IMR-90 (cell line): Measurements from ENCODE around the gene P2RX7. TPM values are rescaled to one million over a fixed set of nuclear protein-coding genes. Genes with fewer than 3 reads are reported as not detected.

Experiments
- ATAC-seq: fragments of 200-7000 bp; cut with Tn5 transposase; 2 replicates; pipeline ENCODE4 v1.9.1; 2020; ENCODE audit warnings: low read depth, mild to moderate bottlenecking, moderate library complexity
- BruUV-seq: library from RNA; stranded (reverse); fragments of 400-500 nt; replicated peaks from 2 replicates; lab custom pipeline; 2021; lab: Mats Ljungman, UMichigan
- CTCF ChIA-PET: fragments of 300-600 bp; formaldehyde crosslinking; extraction: SDS; loops from one replicate; lab custom pipeline; 2021; ENCODE audit warnings: antibody characterized with exemption; lab: Yijun Ruan, JAX
- POLR2A ChIA-PET: fragments of 300-600 bp; sonication (Branson Sonifier 250); formaldehyde crosslinking; loops from one replicate; lab custom pipeline; 2022; ENCODE audit warnings: antibody characterized with exemption; ENCODE audit not compliant: unreplicated experiment; lab: Charles Lee
- DNase-seq: peaks from one replicate; pipeline ENCODE4 v3.0.0; 2013
- H2AFZ ChIP-seq: replicated peaks from 2 replicates; pipeline ENCODE3; 2013; ENCODE audit warnings: low read length, mild to moderate bottlenecking; ENCODE audit not compliant: poor library complexity
- H2AK5ac ChIP-seq: 2 replicates; pipeline ENCODE4 v1.6.1; 2013; ENCODE audit warnings: low read depth, low read length, inconsistent platforms
- H2AK9ac ChIP-seq: replicated peaks from 2 replicates; pipeline ENCODE3; 2013; ENCODE audit warnings: mild to moderate bottlenecking, low read depth, low read length, moderate library complexity; ENCODE audit not compliant: poor library complexity
- H2BK120ac ChIP-seq: 2 replicates; pipeline ENCODE4 v1.6.1; 2013; ENCODE audit warnings: low read depth, low read length, inconsistent platforms
- H2BK15ac ChIP-seq: 3 replicates; pipeline ENCODE4 v1.6.1; 2013; ENCODE audit warnings: low read depth, low read length, inconsistent platforms
- H2BK20ac ChIP-seq: 2 replicates; pipeline ENCODE4 v1.6.1; 2013; ENCODE audit warnings: low read depth, mild to moderate bottlenecking, inconsistent platforms, low read length, moderate library complexity
- H2BK5ac ChIP-seq: 2 replicates; pipeline ENCODE4 v1.6.1; 2013; ENCODE audit warnings: mild to moderate bottlenecking, low read depth, low read length, inconsistent platforms; ENCODE audit not compliant: poor library complexity, severe bottlenecking
- H3K14ac ChIP-seq: replicated peaks from 2 replicates; pipeline ENCODE4 v1.6.1; 2013; ENCODE audit warnings: low read depth, low read length, inconsistent platforms
- H3K18ac ChIP-seq: 2 replicates; pipeline ENCODE4 v1.6.1; 2013; ENCODE audit warnings: low read depth, low read length, control low read depth
- H3K23ac ChIP-seq: 2 replicates; pipeline ENCODE4 v1.6.1; 2013; ENCODE audit warnings: low read depth, low read length, inconsistent platforms
- H3K27ac ChIP-seq: 2 replicates; pipeline ENCODE4 v1.5.1; 2013; ENCODE audit warnings: mild to moderate bottlenecking, control low read depth, low read length; ENCODE audit not compliant: insufficient read depth
- H3K27me3 ChIP-seq: 2 replicates; pipeline ENCODE4 v1.6.1; 2013; ENCODE audit warnings: low read length; ENCODE audit not compliant: control insufficient read depth, insufficient read depth
- H3K36me3 ChIP-seq: 2 replicates; pipeline ENCODE4 v1.6.1; 2013; ENCODE audit warnings: low read length, mixed read lengths; ENCODE audit not compliant: control insufficient read depth, insufficient read depth
- H3K4ac ChIP-seq: 2 replicates; pipeline ENCODE4 v1.6.1; 2013; ENCODE audit warnings: low read depth, low read length, inconsistent platforms
- H3K4me1 ChIP-seq: 2 replicates; pipeline ENCODE4 v1.6.1; 2013; ENCODE audit warnings: low read length, mixed read lengths; ENCODE audit not compliant: control insufficient read depth, insufficient read depth
- H3K4me2 ChIP-seq: 2 replicates; pipeline ENCODE4 v1.6.1; 2013; ENCODE audit warnings: low read depth, mild to moderate bottlenecking, control low read depth, low read length, moderate library complexity
- H3K4me3 ChIP-seq: 2 replicates; pipeline ENCODE4 v1.5.1; 2013; ENCODE audit warnings: low read depth, mild to moderate bottlenecking, control low read depth, low read length, moderate library complexity; ENCODE audit not compliant: insufficient read depth
- H3K56ac ChIP-seq: 2 replicates; pipeline ENCODE4 v1.6.1; 2013; ENCODE audit warnings: low read length, inconsistent platforms; ENCODE audit not compliant: insufficient read depth; ENCODE audit errors: extremely low read depth
- H3K79me1 ChIP-seq, 2 experiments: 2 replicates each; pipeline ENCODE4 v1.6.1; 2013; ENCODE audit warnings: low read length in 2 of 2, inconsistent platforms in 1 of 2, low read depth in 1 of 2
- H3K9ac ChIP-seq: 2 replicates; pipeline ENCODE4 v1.6.1; 2013; ENCODE audit warnings: low read depth, low read length, control low read depth
- H3K9me1 ChIP-seq: 2 replicates; pipeline ENCODE4 v1.6.1; 2013; ENCODE audit warnings: low read length, inconsistent platforms; ENCODE audit not compliant: insufficient read depth
- H3K9me3 ChIP-seq: 2 replicates; pipeline ENCODE4 v1.6.1; 2013; ENCODE audit warnings: low read length; ENCODE audit not compliant: control insufficient read depth, insufficient read depth
- H4K20me1 ChIP-seq: 2 replicates; pipeline ENCODE4 v1.6.1; 2013; ENCODE audit warnings: low read length, inconsistent platforms; ENCODE audit not compliant: insufficient read depth
- H4K5ac ChIP-seq: 2 replicates; pipeline ENCODE4 v1.6.1; 2013; ENCODE audit warnings: mild to moderate bottlenecking, low read depth, low read length, control low read depth
- H4K8ac ChIP-seq, 2 experiments: 2 replicates each; pipeline ENCODE4 v1.6.1; 2013; ENCODE audit warnings: low read depth in 2 of 2, low read length in 2 of 2, control low read depth in 1 of 2, inconsistent platforms in 1 of 2
- H4K91ac ChIP-seq: 2 replicates; pipeline ENCODE4 v1.6.1; 2013; ENCODE audit warnings: low read depth, low read length, inconsistent platforms; ENCODE audit not compliant: insufficient read depth
- CEBPB ChIP-seq: IDR thresholded peaks from 2 replicates; pipeline ENCODE4 v1.6.1; 2012; ENCODE audit warnings: low read depth, low read length, improper control_type of control experiment
- CHD1 ChIP-seq: IDR thresholded peaks from 2 replicates; pipeline ENCODE4 v1.6.1; 2012; ENCODE audit warnings: low read depth, low read length, improper control_type of control experiment
- MAFK ChIP-seq: IDR thresholded peaks from 2 replicates; pipeline ENCODE4 v1.6.1; 2012; ENCODE audit warnings: low read depth, low read length, improper control_type of control experiment
- NFE2L2 ChIP-seq: fragments of 150-350 bp; IDR thresholded peaks from 2 replicates; pipeline ENCODE4 v1.6.1; 2016; ENCODE audit warnings: low read depth, mild to moderate bottlenecking, low read length
- POLR2A ChIP-seq: IDR thresholded peaks from 2 replicates; pipeline ENCODE4 v1.6.1; 2012; ENCODE audit warnings: mild to moderate bottlenecking, low read depth, low read length
- RAD21 ChIP-seq: IDR thresholded peaks from 2 replicates; pipeline ENCODE4 v1.6.1; 2012; ENCODE audit warnings: low read length, improper control_type of control experiment
- WGBS, 2 experiments: methylation state at CpG; one replicate each; pipeline versions ENCODE4 v1.1.5 to v1.1.7; 2013; ENCODE audit warnings: missing lambda C conversion rate in 2 of 2; ENCODE audit not compliant: insufficient read length in 1 of 2; ENCODE audit errors: extremely low coverage in 2 of 2; 5-methylcytosine and 5-hydroxymethylcytosine counted together
- dilution Hi-C: fragments of 300-500 bp; cut with HindIII; formaldehyde crosslinking; loops from one replicate; pipeline ENCODE4 v1.14.3; 2018; ENCODE audit warnings: low sequenced_read_pairs; ENCODE audit not compliant: unreplicated experiment
- in situ Hi-C: fragments of 300-500 bp; cut with MboI; formaldehyde crosslinking; loops from 3 replicates; pipeline ENCODE4 v1.14.3; 2019; ENCODE audit warnings: low sequenced_read_pairs, inconsistent platforms, mixed read lengths
- intact Hi-C: fragments of 100-400 bp; cut with micrococcal nuclease; formaldehyde crosslinking; loops from 2 replicates; pipeline ENCODE4 v1.10.0; 2022
- polyA plus RNA-seq, 3 experiments: library from polyadenylated mRNA; depleted of rRNA; stranded (reverse); fragments of >200 nt; gene quantifications; 2 replicates each; pipeline ENCODE4 v1.2.3, GENCODE V29; 2012; ENCODE audit warnings: low replicate concordance in 1 of 3
- total RNA-seq: library from RNA; depleted of rRNA; stranded (reverse); fragments of >200 nt; gene quantifications from 2 replicates; pipeline ENCODE4 v1.2.3, GENCODE V29; 2012
- TF ChIP-seq, protein P1 (sequence below): conservative IDR thresholded peaks from 2 replicates; pipeline ENCODE4 v1.5.1; 2012; ENCODE audit warnings: mild to moderate bottlenecking, low read depth, low read length, improper control_type of control experiment

Gene P2RX7
- total and polyA plus RNA-seq, 2 of the 4 experiments (the other 2 are of a cell fraction) = 0.07 to 0.18 TPM

- Histone ChIP-seq H3K14ac (no peak overlapping the region), H2BK5ac (no peak overlapping the region), H2BK120ac (no peak overlapping the region), H4K8ac (no peak overlapping the region), H3K27ac (no peak overlapping the region), H2AK5ac (no peak overlapping the region), H3K27me3 (no peaks in the 10 kb centered on the region; the same call in none of the 2 replicates), H3K9ac (no peak overlapping the region), H2AK9ac (no peak overlapping the region), H4K91ac (no peak overlapping the region), H3K4me3 (no peak overlapping the region), H3K23ac (no peak overlapping the region), H3K4me1 (peaks cover 2% of the 10 kb centered on the region), H3K9me1 (no peaks in the 10 kb centered on the region; the same call in 1 of the 2 replicates), H4K20me1 (no peaks in the 10 kb centered on the region), H3K18ac (no peak overlapping the region), H2AFZ (no peak overlapping the region), H3K4me2 (no peak overlapping the region), H3K4ac (no peak overlapping the region), H3K36me3 (no peaks in the 10 kb centered on the region), H3K9me3 (peaks cover 3% of the 10 kb centered on the region; the same call in 1 of the 2 replicates), H2BK20ac (no peak overlapping the region), H2BK15ac (no peak overlapping the region), H3K56ac (no peak overlapping the region), H3K79me1 (no peaks in the 10 kb centered on the region), H4K5ac (no peak overlapping the region)
- 57% methylated on average over 2 of the region's 4 CpGs; no CpG with 5 or more reads in 1 of the 2 experiments for WGBS, 2 experiments
- ChIA-PET POLR2A (no interaction called here), CTCF (no interaction called here)
- dilution Hi-C loops = no loop called here
- TF ChIP-seq, protein P1, sequence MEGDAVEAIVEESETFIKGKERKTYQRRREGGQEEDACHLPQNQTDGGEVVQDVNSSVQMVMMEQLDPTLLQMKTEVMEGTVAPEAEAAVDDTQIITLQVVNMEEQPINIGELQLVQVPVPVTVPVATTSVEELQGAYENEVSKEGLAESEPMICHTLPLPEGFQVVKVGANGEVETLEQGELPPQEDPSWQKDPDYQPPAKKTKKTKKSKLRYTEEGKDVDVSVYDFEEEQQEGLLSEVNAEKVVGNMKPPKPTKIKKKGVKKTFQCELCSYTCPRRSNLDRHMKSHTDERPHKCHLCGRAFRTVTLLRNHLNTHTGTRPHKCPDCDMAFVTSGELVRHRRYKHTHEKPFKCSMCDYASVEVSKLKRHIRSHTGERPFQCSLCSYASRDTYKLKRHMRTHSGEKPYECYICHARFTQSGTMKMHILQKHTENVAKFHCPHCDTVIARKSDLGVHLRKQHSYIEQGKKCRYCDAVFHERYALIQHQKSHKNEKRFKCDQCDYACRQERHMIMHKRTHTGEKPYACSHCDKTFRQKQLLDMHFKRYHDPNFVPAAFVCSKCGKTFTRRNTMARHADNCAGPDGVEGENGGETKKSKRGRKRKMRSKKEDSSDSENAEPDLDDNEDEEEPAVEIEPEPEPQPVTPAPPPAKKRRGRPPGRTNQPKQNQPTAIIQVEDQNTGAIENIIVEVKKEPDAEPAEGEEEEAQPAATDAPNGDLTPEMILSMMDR = no peak
- TF ChIP-seq CEBPB = no peak
- no peak for TF ChIP-seq MAFK
- TF ChIP-seq RAD21 = no peak
- TF ChIP-seq CHD1 = no peak
- TF ChIP-seq NFE2L2 = no peak
- TF ChIP-seq POLR2A = no peak
- in situ Hi-C loops = no loop called here
- no TSS peak for BruUV-seq
- intact Hi-C loops = no loop called here
- DNase-seq (no peak), ATAC-seq (no peak)
Observed at GRCh38 chr12:121137512-121137911, 4.8 kb downstream of the P2RX7 start.
